ENCODE measurements around the gene UQCRFS1. TPM values are rescaled to one million over a fixed set of nuclear protein-coding genes. Genes with fewer than 3 reads are reported as not detected.
"Not testable (repeated sequence)": the region's sequence is repeated elsewhere in the genome, so short reads cannot be mapped to it uniquely, and the experiment has no call there.

UQCRFS1 gene
- total RNA-seq, 4 donors from 2014 or later, result 17.8 to 23.2 (median 20.6) TPM

GRCh38 chr19:29215322-29215845 lies 2.4 kb upstream of the UQCRFS1 start:
- H3K36me3 ChIP-seq, result no peaks in the 10 kb centered on the region
- no peak overlapping the region for H3K27ac ChIP-seq
- no peaks in the 10 kb centered on the region for H3K9me3 ChIP-seq
- no peak for DNase-seq
- no peak overlapping the region for H3K4me3 ChIP-seq
- peaks cover 0 to 5% of the 10 kb centered on the region in 2 donors for H3K4me1 ChIP-seq
- H3K27me3 ChIP-seq, result no peaks in the 10 kb centered on the region
- intact Hi-C loops (cut with DNase I; ENCODE audit: low total_unique reads), result no loop called here
- TF ChIP-seq CTCF (IDR thresholded peaks at IDR 0.05), result no peak
- no peak for TF ChIP-seq POLR2A (IDR thresholded peaks at IDR 0.05)

- intact Hi-C loops (cut with DNase I; ENCODE audit: low total_unique reads), result no loop called here
- TF ChIP-seq CTCF (IDR thresholded peaks at IDR 0.05) (no peak), POLR2A (IDR thresholded peaks at IDR 0.05) (no peak)
- no peaks in the 10 kb centered on the region for H3K9me3 ChIP-seq
- DNase-seq, result no peak
- no peaks in the 10 kb centered on the region for H3K27me3 ChIP-seq
- H3K4me3 ChIP-seq, result no peak overlapping the region
- peaks cover 0 to 5% of the 10 kb centered on the region in 2 donors for H3K4me1 ChIP-seq
- H3K27ac ChIP-seq, result no peak overlapping the region
- no peaks in the 10 kb centered on the region for H3K36me3 ChIP-seq
These were observed 1.5 kb upstream of the UQCRFS1 start for GRCh38 chr19:29214411-29214810.

GRCh38 chr19:29212356-29212647 lies 649 bp downstream of the UQCRFS1 start:
- intact Hi-C loops (cut with DNase I; ENCODE audit: low total_unique reads), result no loop called here
- Histone ChIP-seq H3K27me3 (no peaks in the 10 kb centered on the region), H3K27ac (peak overlapping the region; percentile 85 to 86), H3K4me1 (peaks cover 0 to 5% of the 10 kb centered on the region in 2 donors), H3K36me3 (no peaks in the 10 kb centered on the region), H3K9me3 (no peaks in the 10 kb centered on the region), H3K4me3 (peak overlapping the region; percentile 55 to 79)
- no peak for TF ChIP-seq POLR2A (IDR thresholded peaks at IDR 0.05)
- no peak for DNase-seq

DNA sequence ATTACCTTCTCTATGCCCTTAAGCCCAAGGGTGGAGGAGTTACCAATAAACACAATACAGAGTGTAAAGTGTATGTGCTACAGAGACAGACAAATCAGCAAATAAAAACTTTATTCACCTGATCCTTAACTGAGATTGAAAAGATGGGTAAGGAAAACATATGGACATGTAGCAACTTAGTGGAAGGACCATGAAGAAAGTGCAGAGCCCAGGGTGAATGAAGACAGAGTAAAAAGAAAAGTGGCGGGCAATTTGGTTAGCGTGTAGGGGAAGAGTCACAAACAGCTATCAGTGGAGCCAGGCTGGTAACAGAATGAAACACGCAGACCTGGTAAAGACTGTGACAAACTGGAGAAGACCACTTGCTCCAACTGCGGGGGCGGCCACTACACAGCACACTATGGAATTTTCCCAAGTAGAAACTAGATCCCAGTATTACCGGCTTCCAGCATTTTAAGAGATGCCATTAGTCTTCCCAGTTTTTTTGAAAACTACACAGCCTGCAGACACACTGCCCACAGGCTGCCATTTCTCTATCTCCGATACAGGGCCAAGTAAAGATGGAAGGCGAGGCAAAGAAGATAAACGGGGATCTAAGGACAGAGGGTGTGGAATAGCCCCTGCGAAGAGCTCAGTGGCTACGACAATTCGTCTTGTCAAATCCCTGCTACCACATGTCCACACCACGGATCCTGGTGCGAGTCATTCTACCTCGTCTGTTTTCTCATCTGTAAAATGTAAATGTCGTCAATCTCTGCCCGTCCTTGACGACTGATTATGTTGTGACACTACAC lies 1.2 kb downstream of the UQCRFS1 start:
- Histone ChIP-seq H3K27ac (peak overlapping the region; percentile 85 to 86), H3K4me3 (peak overlapping the region; percentile 55 to 79), H3K4me1 (peaks cover 0 to 5% of the 10 kb centered on the region in 2 donors), H3K9me3 (no peaks in the 10 kb centered on the region), H3K36me3 (no peaks in the 10 kb centered on the region), H3K27me3 (no peaks in the 10 kb centered on the region)
- TF ChIP-seq POLR2A (IDR thresholded peaks at IDR 0.05) (no peak), CTCF (IDR thresholded peaks at IDR 0.05) (no peak)
- no peak for DNase-seq
- intact Hi-C loops (cut with DNase I; ENCODE audit: low total_unique reads), result no loop called here

GRCh38 chr19:29211041-29211440 lies 1.9 kb downstream of the UQCRFS1 start:
- H3K4me3 ChIP-seq; H3K9me3 ChIP-seq; intact Hi-C loops (cut with DNase I; ENCODE audit: low total_unique reads); DNase-seq; H3K27ac ChIP-seq; H3K4me1 ChIP-seq; H3K36me3 ChIP-seq; H3K27me3 ChIP-seq: not testable (repeated sequence)

GRCh38 chr19:29210502-29210901 lies 2.4 kb downstream of the UQCRFS1 start:
- H3K36me3 ChIP-seq; H3K27me3 ChIP-seq; intact Hi-C loops (cut with DNase I; ENCODE audit: low total_unique reads); H3K27ac ChIP-seq; H3K4me1 ChIP-seq; H3K9me3 ChIP-seq; H3K4me3 ChIP-seq; DNase-seq: not testable (repeated sequence)

DNA sequence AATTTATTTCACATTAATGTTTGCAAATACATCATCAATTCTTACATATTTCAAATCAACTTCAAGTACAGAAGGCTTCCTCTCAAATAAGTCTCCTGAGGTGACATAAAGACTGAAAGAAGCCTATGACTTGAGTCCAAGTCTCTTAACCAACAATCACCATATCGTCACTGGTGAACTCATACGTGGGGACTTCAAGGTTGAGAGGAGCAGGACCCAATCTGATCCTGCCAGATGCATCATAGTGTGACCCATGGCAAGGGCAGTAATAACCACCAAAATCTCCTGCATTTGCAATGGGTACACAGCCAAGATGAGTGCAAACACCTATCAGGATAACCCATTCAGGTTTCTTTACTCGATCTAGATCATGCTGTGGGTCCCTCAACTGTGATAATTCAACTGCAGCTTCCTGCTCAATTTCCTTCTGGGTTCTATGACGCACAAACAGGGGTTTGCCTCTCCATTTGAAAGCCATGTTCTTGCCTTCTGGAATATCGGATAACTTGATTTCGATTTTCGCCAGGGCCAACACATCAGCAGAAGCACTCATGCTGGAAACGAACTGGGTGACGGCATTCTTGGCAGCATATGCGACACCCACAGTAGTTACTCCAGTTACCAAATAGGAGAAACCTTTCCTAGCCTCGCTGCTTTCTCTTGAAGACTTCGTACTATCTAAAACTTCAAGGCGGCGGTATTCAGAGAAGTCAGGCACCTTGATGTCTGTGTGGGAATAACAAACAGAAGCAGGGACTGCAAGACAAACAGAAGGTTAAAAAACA lies 5.4 kb downstream of the UQCRFS1 start:
- H3K27ac ChIP-seq; H3K36me3 ChIP-seq; H3K27me3 ChIP-seq; DNase-seq; H3K4me1 ChIP-seq; H3K9me3 ChIP-seq; H3K4me3 ChIP-seq; intact Hi-C loops (cut with DNase I; ENCODE audit: low total_unique reads): not testable (repeated sequence)

Data from uterus (tissue), 4 donors.